OCI-LY7 (cell line): ENCODE measurements around the gene MAT1A. TPM values are rescaled to one million over a fixed set of nuclear protein-coding genes. Genes with fewer than 3 reads are reported as not detected.

Source experiments
- BruUV-seq: library from RNA; stranded (reverse); fragments of 400-500 nt; replicated peaks from 2 replicates; lab custom pipeline; 2021; lab: Mats Ljungman, UMichigan
- CTCF ChIA-PET: fragments of 300-600 bp; sonication (Branson Sonifier 250); formaldehyde crosslinking; loops from one replicate; lab custom pipeline; 2022; ENCODE audit warnings: antibody characterized with exemption; ENCODE audit not compliant: unreplicated experiment; lab: Charles Lee
- POLR2A ChIA-PET: fragments of 300-600 bp; sonication (Branson Sonifier 250); formaldehyde crosslinking; loops from one replicate; lab custom pipeline; 2022; ENCODE audit warnings: antibody characterized with exemption; lab: Charles Lee
- DNase-seq: peaks from one replicate; pipeline ENCODE4 v3.0.0-alpha.2; 2015; ENCODE audit warnings: low spot score
- H2AFZ ChIP-seq: fragments of 200-600 bp; sonication (generic), shearing (Covaris generic); 2 replicates; pipeline ENCODE4 v1.6.1; 2014; ENCODE audit warnings: mild to moderate bottlenecking, antibody characterized with exemption, low read length, moderate library complexity
- H3K27ac ChIP-seq: fragments of 200-600 bp; sonication (generic); 2 replicates; pipeline ENCODE4 v1.5.1; 2014; ENCODE audit warnings: mixed run types, low read depth, mild to moderate bottlenecking, moderate library complexity, low read length, inconsistent platforms; ENCODE audit not compliant: poor library complexity, severe bottlenecking
- H3K36me3 ChIP-seq: fragments of 200-600 bp; sonication (generic); 2 replicates; pipeline ENCODE4 v1.6.1; 2014; ENCODE audit warnings: mild to moderate bottlenecking, antibody characterized with exemption, low read length, moderate library complexity, mixed read lengths; ENCODE audit not compliant: insufficient read depth
- H3K4me1 ChIP-seq: fragments of 200-600 bp; sonication (generic); 2 replicates; pipeline ENCODE4 v1.5.1; 2014; ENCODE audit warnings: mild to moderate bottlenecking, low read length; ENCODE audit not compliant: insufficient read depth, poor library complexity, severe bottlenecking
- H3K4me2 ChIP-seq: fragments of 200-600 bp; sonication (generic); 2 replicates; pipeline ENCODE4 v1.6.1; 2014; ENCODE audit warnings: mild to moderate bottlenecking, low read length
- H3K4me3 ChIP-seq: fragments of 200-600 bp; sonication (generic); 2 replicates; pipeline ENCODE4 v1.5.1; 2014; ENCODE audit warnings: mild to moderate bottlenecking, low read depth, low read length; ENCODE audit not compliant: poor library complexity, severe bottlenecking
- H3K79me2 ChIP-seq: fragments of 200-600 bp; sonication (generic); 2 replicates; pipeline ENCODE4 v1.6.1; 2016; ENCODE audit warnings: low read depth, mild to moderate bottlenecking, low read length, moderate library complexity, mixed read lengths; ENCODE audit not compliant: insufficient read depth
- H3K9me2 ChIP-seq: fragments of 200-600 bp; sonication (generic); 2 replicates; pipeline ENCODE4 v1.6.1; 2016; ENCODE audit warnings: mild to moderate bottlenecking, low read length, mixed read lengths; ENCODE audit not compliant: insufficient read depth
- H3K9me3 ChIP-seq: fragments of 200-600 bp; sonication (generic); 2 replicates; pipeline ENCODE4 v1.6.1; 2014; ENCODE audit warnings: mild to moderate bottlenecking, mixed run types, low read length, mixed read lengths
- H4K20me1 ChIP-seq: fragments of 200-600 bp; sonication (generic); 2 replicates; pipeline ENCODE4 v1.6.1; 2014; ENCODE audit warnings: mild to moderate bottlenecking, antibody characterized with exemption, low read length, moderate library complexity, mixed read lengths; ENCODE audit not compliant: insufficient read depth
- EZH2phosphoT487 ChIP-seq: fragments of 200-600 bp; sonication (generic); IDR thresholded peaks from 2 replicates; pipeline ENCODE4 v1.6.1; 2018; ENCODE audit warnings: low read depth, borderline replicate concordance, mild to moderate bottlenecking, mixed run types, antibody characterized with exemption, low read length, moderate library complexity, mixed read lengths
- intact Hi-C: fragments of 100-400 bp; cut with micrococcal nuclease; formaldehyde crosslinking; loops from one replicate; pipeline ENCODE4 v1.10.0; 2022; ENCODE audit not compliant: unreplicated experiment
- total RNA-seq, 2 experiments: library from RNA; depleted of rRNA in 1 of 2; stranded (reverse); fragments of >200 nt in 1 of 2; shearing (Covaris generic) in 1 of 2; gene quantifications; 2 replicates each; pipeline ENCODE4 v1.2.3, GENCODE V29; 2014 to 2022
- TF ChIP-seq, protein P1 (sequence below): fragments of 200-600 bp; sonication (generic); conservative IDR thresholded peaks from 2 replicates; pipeline ENCODE4 v1.5.1; 2014; ENCODE audit warnings: mild to moderate bottlenecking, antibody characterized with exemption, low read length, moderate library complexity, mixed read lengths

Gene MAT1A
- total RNA-seq, 2 experiments from 2014 or later = not detected

- BruUV-seq = no TSS peak
- no peak for DNase-seq
- POLR2A ChIA-PET = no interaction called here
- Histone ChIP-seq H3K4me3 (no peak overlapping the region), H2AFZ (no peak overlapping the region), H3K4me1 (no peaks in the 10 kb centered on the region), H3K9me3 (no peaks in the 10 kb centered on the region), H3K9me2 (0 out of 2 replicates have a peak, but pooled peaks cover 4% of the 10 kb centered on the region), H3K27ac (no peak overlapping the region), H3K4me2 (no peak overlapping the region), H3K79me2 (no peaks in the 10 kb centered on the region), H4K20me1 (no peaks in the 10 kb centered on the region), H3K36me3 (no peaks in the 10 kb centered on the region)
- TF ChIP-seq, protein P1, sequence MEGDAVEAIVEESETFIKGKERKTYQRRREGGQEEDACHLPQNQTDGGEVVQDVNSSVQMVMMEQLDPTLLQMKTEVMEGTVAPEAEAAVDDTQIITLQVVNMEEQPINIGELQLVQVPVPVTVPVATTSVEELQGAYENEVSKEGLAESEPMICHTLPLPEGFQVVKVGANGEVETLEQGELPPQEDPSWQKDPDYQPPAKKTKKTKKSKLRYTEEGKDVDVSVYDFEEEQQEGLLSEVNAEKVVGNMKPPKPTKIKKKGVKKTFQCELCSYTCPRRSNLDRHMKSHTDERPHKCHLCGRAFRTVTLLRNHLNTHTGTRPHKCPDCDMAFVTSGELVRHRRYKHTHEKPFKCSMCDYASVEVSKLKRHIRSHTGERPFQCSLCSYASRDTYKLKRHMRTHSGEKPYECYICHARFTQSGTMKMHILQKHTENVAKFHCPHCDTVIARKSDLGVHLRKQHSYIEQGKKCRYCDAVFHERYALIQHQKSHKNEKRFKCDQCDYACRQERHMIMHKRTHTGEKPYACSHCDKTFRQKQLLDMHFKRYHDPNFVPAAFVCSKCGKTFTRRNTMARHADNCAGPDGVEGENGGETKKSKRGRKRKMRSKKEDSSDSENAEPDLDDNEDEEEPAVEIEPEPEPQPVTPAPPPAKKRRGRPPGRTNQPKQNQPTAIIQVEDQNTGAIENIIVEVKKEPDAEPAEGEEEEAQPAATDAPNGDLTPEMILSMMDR = no peak
- TF ChIP-seq EZH2phosphoT487 = no peak
- CTCF ChIA-PET = no interaction called here
- intact Hi-C loops = no loop called here
Observed at GRCh38 chr10:80296942-80297341, 7.5 kb upstream of the MAT1A start.

- no peak overlapping the region for H3K4me3 ChIP-seq
- H3K27ac ChIP-seq = no peak overlapping the region
- H4K20me1 ChIP-seq = no peaks in the 10 kb centered on the region
- intact Hi-C loops = no loop called here
- CTCF ChIA-PET = interaction anchor here (1.0 kb wide), 1 partner anchor 65 kb away, joined by 3 read pairs; no protein-coding TSS in a partner anchor
- no peak for DNase-seq
- H3K4me2 ChIP-seq = no peak overlapping the region
- TF ChIP-seq, protein P1 = no peak
- TF ChIP-seq EZH2phosphoT487 = no peak
- H3K4me1 ChIP-seq = no peaks in the 10 kb centered on the region
- H2AFZ ChIP-seq = no peak overlapping the region
- no TSS peak for BruUV-seq
- no peaks in the 10 kb centered on the region for H3K9me2 ChIP-seq
- no peaks in the 10 kb centered on the region for H3K36me3 ChIP-seq
- no peaks in the 10 kb centered on the region for H3K79me2 ChIP-seq
- no peaks in the 10 kb centered on the region for H3K9me3 ChIP-seq
- POLR2A ChIA-PET = interaction anchor here (0.7 kb wide), 1 partner anchor 438 kb away, joined by 4 read pairs; no protein-coding TSS in a partner anchor
Observed at GRCh38 chr10:80292607-80293239, 3.3 kb upstream of the MAT1A start.
